ENCODE measurements around the gene LRRC46. TPM values are rescaled to one million over a fixed set of nuclear protein-coding genes. Genes with fewer than 3 reads are reported as not detected.
A peak's percentile ranks its signal among the peaks of the same experiment; 100 is the strongest.

LRRC46 gene
- total RNA-seq, 1 experiment from 2014 or later, result 0.31 TPM

GRCh38 chr17:47797797-47798196 lies 33.7 kb upstream of the LRRC46 start:
- no peak overlapping the region for H3K23ac ChIP-seq (ENCODE audit: insufficient read length, low read depth, low read length)
- no peaks in the 10 kb centered on the region for H3K4me1 Mint-ChIP-seq
- H2AFZ ChIP-seq (ENCODE audit: low read length), result no peak overlapping the region
- no peak overlapping the region for H4K91ac ChIP-seq (ENCODE audit: insufficient read length, low read depth, low read length)
- H3K9me3 Mint-ChIP-seq, result no peaks in the 10 kb centered on the region
- no peak for TF ChIP-seq CTCF (conservative IDR thresholded peaks at IDR 0.05)
- H3K4me2 ChIP-seq (ENCODE audit: insufficient read depth, insufficient read length, low read length), result no peak overlapping the region
- H3K4ac ChIP-seq (ENCODE audit: low read depth, low read length), result no peak overlapping the region
- no peaks in the 10 kb centered on the region for H3K4me1 ChIP-seq (ENCODE audit: insufficient read depth, low read length)
- peaks cover 40% of the 10 kb centered on the region for H3K27me3 Mint-ChIP-seq (ENCODE audit: low read depth)
- no peaks in the 10 kb centered on the region for H3K23me2 ChIP-seq (ENCODE audit: insufficient read length, low read depth, low read length, poor library complexity, severe bottlenecking)
- H3K18ac ChIP-seq (ENCODE audit: insufficient read length, low read depth, low read length), result no peak overlapping the region
- H4K5ac ChIP-seq (ENCODE audit: insufficient read length, low read depth, low read length), result no peak overlapping the region
- H3K79me1 ChIP-seq (ENCODE audit: insufficient read depth, low read depth, low read length, poor library complexity, severe bottlenecking), result no peaks in the 10 kb centered on the region
- H3K27me3 ChIP-seq (ENCODE audit: insufficient read depth, low read length), result no peaks in the 10 kb centered on the region
- no peaks in the 10 kb centered on the region for H3K36me3 Mint-ChIP-seq (ENCODE audit: insufficient read depth in 1 of 3, low read depth in 3 of 3)
- H3T11ph ChIP-seq (ENCODE audit: low read length), result no peak overlapping the region
- no peak overlapping the region for H2BK5ac ChIP-seq (ENCODE audit: insufficient read length, low read length)
- H2BK120ac ChIP-seq (ENCODE audit: low read depth, low read length, poor library complexity, severe bottlenecking), result no peak overlapping the region
- no peak overlapping the region for H3K27ac Mint-ChIP-seq
- no peak overlapping the region for H3K9ac ChIP-seq (ENCODE audit: extremely low read depth, insufficient read length, low read length)
- no peak overlapping the region for H2BK15ac ChIP-seq (ENCODE audit: low read depth, low read length)
- peak; percentile 21 for DNase-seq
- no peak overlapping the region for H3K14ac ChIP-seq (ENCODE audit: insufficient read depth, low read length)
- H3K9me3 ChIP-seq (ENCODE audit: control insufficient read depth, low read depth, low read length), result no peaks in the 10 kb centered on the region
- no peak overlapping the region for H3K56ac ChIP-seq (ENCODE audit: insufficient read length, low read depth, low read length)
- no peak overlapping the region for H4K8ac ChIP-seq (replicated peaks; ENCODE audit: insufficient read length, low read depth, low read length)
- no CpG with 5 or more reads among the region's 2 CpGs for WGBS (ENCODE audit: extremely low coverage, insufficient read length, low lambda C conversion rate)
- no peak overlapping the region for H3K27ac ChIP-seq (ENCODE audit: insufficient read length, low read depth, low read length)
- H3K79me2 ChIP-seq (ENCODE audit: insufficient read depth, low read length), result no peaks in the 10 kb centered on the region
- no peak overlapping the region for H2AK5ac ChIP-seq (ENCODE audit: insufficient read length, low read length)
- H2BK12ac ChIP-seq (ENCODE audit: insufficient read length, low read depth, low read length), result no peak overlapping the region
- no peak overlapping the region for H3K4me3 Mint-ChIP-seq
- no peak overlapping the region for H2BK20ac ChIP-seq (ENCODE audit: low read depth, low read length, poor library complexity, severe bottlenecking)
- no peaks in the 10 kb centered on the region for H4K20me1 ChIP-seq (ENCODE audit: control insufficient read depth, insufficient read depth, insufficient read length)

Data from H9 (cell line).